GM12878 (cell line): ENCODE data around the gene MAPKAPK2. TPM values are rescaled to one million over a fixed set of nuclear protein-coding genes. Genes with fewer than 3 reads are reported as not detected.

Source experiments
- BHLHE40 ChIP-seq, 2 experiments: fragments of 450-650 bp in 1 of 2; IDR thresholded peaks; 2 replicates each; pipeline ENCODE4 v1.6.1; 2011 to 2017; ENCODE audit warnings: low read depth in 2 of 2, borderline replicate concordance in 1 of 2, improper control_type of control experiment in 1 of 2, low read length in 1 of 2, mild to moderate bottlenecking in 1 of 2
- CBX5 ChIP-seq: sonication (generic); IDR thresholded peaks from 2 replicates; pipeline ENCODE4 v1.6.1; 2016; ENCODE audit warnings: low read depth, moderate library complexity, mild to moderate bottlenecking, inconsistent platforms
- CHD1 ChIP-seq: IDR thresholded peaks from 2 replicates; pipeline ENCODE4 v1.6.1; 2012; ENCODE audit warnings: low read depth, low read length, improper control_type of control experiment
- CREB1 ChIP-seq: IDR thresholded peaks from 2 replicates; pipeline ENCODE4 v1.6.1; 2012; ENCODE audit warnings: low read depth, mild to moderate bottlenecking, inconsistent platforms
- E2F4 ChIP-seq: IDR thresholded peaks from 2 replicates; pipeline ENCODE4 v1.6.1; 2012; ENCODE audit warnings: low read depth, low read length, improper control_type of control experiment
- EP300 ChIP-seq, 2 experiments: fragments of 150-350 bp in 1 of 2; IDR thresholded peaks; 2 replicates each; pipeline ENCODE4 v1.6.1; 2011 to 2012; ENCODE audit warnings: low read depth in 2 of 2, low read length in 2 of 2, borderline replicate concordance in 1 of 2, improper control_type of control experiment in 1 of 2, inconsistent platforms in 1 of 2; ENCODE audit not compliant: control insufficient read depth in 1 of 2
- GABPA ChIP-seq: IDR thresholded peaks from 2 replicates; pipeline ENCODE4 v1.6.1; 2014; ENCODE audit warnings: antibody characterized with exemption, low read depth, mild to moderate bottlenecking, inconsistent platforms
- KDM1A ChIP-seq: fragments of 200-600 bp; sonication (generic); IDR thresholded peaks from 2 replicates; pipeline ENCODE4 v1.6.1; 2016; ENCODE audit warnings: borderline replicate concordance
- KLF5 ChIP-seq: fragments of 450-650 bp; IDR thresholded peaks from 2 replicates; pipeline ENCODE4 v1.6.1; 2014; ENCODE audit warnings: mild to moderate bottlenecking; ENCODE audit not compliant: partially characterized antibody
- MAX ChIP-seq: IDR thresholded peaks from 2 replicates; pipeline ENCODE4 v1.6.1; 2012; ENCODE audit warnings: low read depth, low read length, improper control_type of control experiment
- MEF2B ChIP-seq: fragments of 450-650 bp; IDR thresholded peaks from 2 replicates; pipeline ENCODE4 v1.6.1; 2018; ENCODE audit warnings: mild to moderate bottlenecking, moderate library complexity; ENCODE audit not compliant: partially characterized antibody, poor library complexity, severe bottlenecking
- MTA2 ChIP-seq: fragments of 450-650 bp; IDR thresholded peaks from 2 replicates; pipeline ENCODE4 v1.6.1; 2016; ENCODE audit warnings: low read depth, mild to moderate bottlenecking, moderate library complexity
- MTA3 ChIP-seq: IDR thresholded peaks from 2 replicates; pipeline ENCODE4 v1.6.1; 2012; ENCODE audit warnings: low read length, inconsistent platforms, borderline replicate concordance
- NFXL1 ChIP-seq: fragments of 450-650 bp; IDR thresholded peaks from 2 replicates; pipeline ENCODE4 v1.6.1; 2017; ENCODE audit warnings: antibody characterized with exemption, mild to moderate bottlenecking, borderline replicate concordance
- NRF1 ChIP-seq: conservative IDR thresholded peaks from 2 replicates; pipeline ENCODE4 v1.6.1; 2011; ENCODE audit warnings: mild to moderate bottlenecking, low read depth, low read length, improper control_type of control experiment
- RAD21 ChIP-seq: IDR thresholded peaks from 2 replicates; pipeline ENCODE4 v1.6.1; 2011; ENCODE audit warnings: mild to moderate bottlenecking, low read depth, low read length, moderate library complexity; ENCODE audit not compliant: insufficient read depth
- RUNX3 ChIP-seq: IDR thresholded peaks from 2 replicates; pipeline ENCODE4 v1.6.1; 2012; ENCODE audit warnings: low read length, inconsistent platforms
- SKIL ChIP-seq: fragments of 450-650 bp; IDR thresholded peaks from 2 replicates; pipeline ENCODE4 v1.6.1; 2017; ENCODE audit warnings: mild to moderate bottlenecking, low read depth, inconsistent platforms; ENCODE audit not compliant: poor library complexity, severe bottlenecking
- SMARCA5 ChIP-seq: fragments of 450-650 bp; IDR thresholded peaks from 2 replicates; pipeline ENCODE4 v1.6.1; 2017; ENCODE audit warnings: mild to moderate bottlenecking
- STAT1 ChIP-seq: fragments of 450-650 bp; conservative IDR thresholded peaks from 2 replicates; pipeline ENCODE4 v1.6.1; 2014; ENCODE audit warnings: antibody characterized with exemption, mild to moderate bottlenecking
- TAF1 ChIP-seq: IDR thresholded peaks from 2 replicates; pipeline ENCODE4 v1.6.1; 2011; ENCODE audit warnings: mild to moderate bottlenecking, low read depth, low read length, borderline replicate concordance
- TCF3 ChIP-seq: IDR thresholded peaks from 2 replicates; pipeline ENCODE4 v1.6.1; 2012; ENCODE audit warnings: low read depth, mild to moderate bottlenecking, low read length, borderline replicate concordance; ENCODE audit not compliant: insufficient read depth
- ZBTB4 ChIP-seq: fragments of 450-650 bp; formaldehyde crosslinking; IDR thresholded peaks from 2 replicates; pipeline ENCODE4 v1.4.0; 2022; ENCODE audit warnings: mild to moderate bottlenecking, moderate library complexity
- ZNF24 ChIP-seq: fragments of 450-650 bp; IDR thresholded peaks from 2 replicates; pipeline ENCODE4 v1.6.1; 2017; ENCODE audit warnings: antibody characterized with exemption, mild to moderate bottlenecking
- ZNF274 ChIP-seq: IDR thresholded peaks from one replicate; pipeline ENCODE4 v1.8.0; 2011; ENCODE audit not compliant: insufficient read length, insufficient read depth
- ZNF622 ChIP-seq: fragments of 450-650 bp; IDR thresholded peaks from 2 replicates; pipeline ENCODE4 v1.6.1; 2017; ENCODE audit warnings: mild to moderate bottlenecking, inconsistent platforms
- polyA plus RNA-seq, 11 experiments: library from polyadenylated mRNA; depleted of rRNA in 4 of 11; unstranded in 6 of 11; stranded (reverse) in 5 of 11; fragments of >200 nt; fragmentation: Nextera tagmentation in 4 of 11; fragmentation: Illumina TruSeq in 1 of 11; extraction: Ambion mirVana in 4 of 11; extraction: Trizol in 1 of 11; gene quantifications; 1 replicate in 1 of 11; 2 replicates in 10 of 11; pipeline versions ENCODE4 v1.2.1 to v1.2.3, GENCODE V29; 2011 to 2016; ENCODE audit warnings: inconsistent platforms in 2 of 11, missing spikeins in 2 of 11, low read depth in 1 of 11
- total RNA-seq, 4 experiments: library from RNA; depleted of rRNA in 3 of 4; stranded (reverse); fragments of >200 nt in 3 of 4; fragmentation: Illumina TruSeq in 1 of 4; extraction: Trizol in 1 of 4; gene quantifications; 2 replicates each; pipeline versions ENCODE4 v1.2.1 to v1.2.3, GENCODE V29; 2013 to 2021

MAPKAPK2 gene
- total and polyA plus RNA-seq, 10 of the 15 experiments (the other 5 are each of a cell fraction or from before 2014, with no cell fraction given), result 0.72 to 92.2 (median 49.3) TPM

- no peak; the same call in 1 of the 2 replicates for TF ChIP-seq GABPA
- TF ChIP-seq ZNF24, result no peak
- TF ChIP-seq RUNX3, result peak; percentile 94
- peak; percentile 30 for TF ChIP-seq KLF5
- TF ChIP-seq STAT1, result no peak
- TF ChIP-seq CREB1, result no peak
- 0 out of 2 replicates have a peak, but pooled peaks have one; percentile 26 for TF ChIP-seq SMARCA5
- 0 out of 2 replicates have a peak, but pooled peaks have one; percentile 24 for TF ChIP-seq TAF1
- TF ChIP-seq KDM1A, result no peak
- peak; percentile 98 to 99 for TF ChIP-seq BHLHE40 (IDR thresholded peaks at IDR 0.05; ENCODE audit: borderline replicate concordance in 1 of 2, low read depth in 2 of 2, low read length in 1 of 2)
- TF ChIP-seq NFXL1, result no peak
- TF ChIP-seq MTA2, result peak; percentile 85
- TF ChIP-seq SKIL, result peak; percentile 86
- peak; percentile 65 to 79; a peak in 3 of 4 replicates for TF ChIP-seq EP300 (IDR thresholded peaks at IDR 0.05; ENCODE audit: borderline replicate concordance in 1 of 2, control insufficient read depth in 1 of 2, low read depth in 2 of 2, low read length in 2 of 2)
- TF ChIP-seq RAD21, result no peak
- TF ChIP-seq E2F4, result no peak
- no peak for TF ChIP-seq ZNF622
- TF ChIP-seq ZNF274, result no peak
- TF ChIP-seq CBX5, result peak; percentile 77
- peak; percentile 58 for TF ChIP-seq TCF3
- TF ChIP-seq CHD1, result no peak
- peak; percentile 78; the same call in 1 of the 2 replicates for TF ChIP-seq MAX
- TF ChIP-seq ZBTB4, result no peak
- TF ChIP-seq NRF1, result no peak
- TF ChIP-seq MTA3, result peak; percentile 95; the same call in 1 of the 2 replicates
- TF ChIP-seq MEF2B, result peak; percentile 90
Observed at GRCh38 chr1:206769304-206769731, 84.6 kb downstream of the MAPKAPK2 start (continued).
